ENCODE results near the gene MGAT5. TPM values are rescaled to one million over a fixed set of nuclear protein-coding genes. Genes with fewer than 3 reads are reported as not detected.

MGAT5 gene
- total RNA-seq, 1 donor from 2014 or later, result 21.2 TPM

DNA sequence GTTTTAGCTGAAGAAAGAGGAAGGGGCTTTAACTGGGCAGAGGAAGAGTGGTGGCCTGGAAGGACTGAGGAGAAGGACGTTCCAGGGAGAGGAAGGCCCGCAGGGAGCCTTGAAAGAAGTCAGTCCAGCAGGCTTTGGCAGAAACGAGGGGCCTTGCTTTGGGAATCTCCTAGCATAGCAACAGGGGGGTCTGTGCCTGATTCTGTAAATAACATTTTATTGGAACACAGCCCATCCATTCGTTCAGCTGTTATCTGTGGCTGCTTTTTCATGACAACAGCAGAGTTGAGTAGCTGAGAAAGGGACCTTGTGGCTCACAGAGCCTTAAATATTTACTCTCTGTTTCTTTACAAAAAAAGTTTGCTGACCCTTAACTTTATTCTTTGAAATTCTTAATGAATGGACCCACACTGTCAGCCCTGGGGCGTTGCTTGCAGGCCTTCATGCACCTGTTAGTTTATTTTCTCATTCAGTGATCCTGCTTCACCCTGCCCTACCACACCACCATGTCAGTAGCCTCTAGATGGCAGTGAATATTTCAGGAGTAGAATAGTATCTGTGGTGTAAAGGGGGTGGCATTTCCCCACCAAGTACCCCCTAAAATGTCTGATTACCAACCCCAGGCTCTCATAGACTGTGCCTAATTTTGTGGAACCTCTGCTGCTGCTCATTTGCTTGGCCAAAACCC, 61.0 kb downstream of the MGAT5 start:
- H3K27ac Mint-ChIP-seq, result no peak overlapping the region
- DNase-seq (ENCODE audit: low spot score), result no peak
- no peak overlapping the region for H3K27ac ChIP-seq

DNA sequence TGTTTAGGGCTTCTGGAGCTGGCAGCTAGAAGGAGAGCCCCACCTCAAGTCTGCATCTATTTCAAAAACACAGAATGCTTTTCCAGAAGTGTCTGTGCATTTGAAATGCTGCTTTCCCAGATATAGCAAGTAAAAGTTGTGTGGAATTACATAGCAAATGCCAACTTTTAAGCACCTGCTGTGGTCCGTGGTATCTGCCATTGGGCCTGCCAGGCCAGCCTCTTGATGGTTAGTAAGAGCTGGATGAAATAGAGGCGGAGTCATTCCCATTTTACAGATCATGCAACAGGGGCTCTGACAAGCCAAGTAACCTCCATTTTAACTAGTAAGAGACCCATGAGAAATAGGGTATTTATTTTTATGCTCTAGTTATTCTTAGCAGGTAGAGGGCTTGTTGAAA, 61.6 kb downstream of the MGAT5 start:
- no peak overlapping the region for H3K27ac Mint-ChIP-seq
- peaks cover 13% of the 10 kb centered on the region for H3K4me1 Mint-ChIP-seq
- Histone ChIP-seq H3K9me3 (ENCODE audit: low read depth) (no peaks in the 10 kb centered on the region), H3K4me2 (no peak overlapping the region), H4K20me1 (ENCODE audit: low read depth) (no peaks in the 10 kb centered on the region), H3K9ac (no peak overlapping the region), H3K4me1 (no peaks in the 10 kb centered on the region), H3K79me2 (ENCODE audit: low read depth) (no peaks in the 10 kb centered on the region), H3F3A (ENCODE audit: low read depth) (no peaks in the 10 kb centered on the region), H3K27me3 (no peaks in the 10 kb centered on the region), H3K4me3 (no peak overlapping the region), H3K27ac (no peak overlapping the region), H2AFZ (replicated peaks) (no peak overlapping the region), H3K36me3 (no peaks in the 10 kb centered on the region)
- no peaks in the 10 kb centered on the region for H3K9me3 Mint-ChIP-seq
- no peak for DNase-seq (ENCODE audit: low spot score)
- H3K4me3 Mint-ChIP-seq, result no peak overlapping the region
- no peak for TF ChIP-seq EZH2 (IDR thresholded peaks at IDR 0.05)
- no peaks in the 10 kb centered on the region for H3K27me3 Mint-ChIP-seq (ENCODE audit: insufficient read depth, low read depth)
- peaks cover 15% of the 10 kb centered on the region for H3K36me3 Mint-ChIP-seq

More for the DNA sequence above, 61.0 kb downstream of the MGAT5 start:
- TF ChIP-seq, protein P1, sequence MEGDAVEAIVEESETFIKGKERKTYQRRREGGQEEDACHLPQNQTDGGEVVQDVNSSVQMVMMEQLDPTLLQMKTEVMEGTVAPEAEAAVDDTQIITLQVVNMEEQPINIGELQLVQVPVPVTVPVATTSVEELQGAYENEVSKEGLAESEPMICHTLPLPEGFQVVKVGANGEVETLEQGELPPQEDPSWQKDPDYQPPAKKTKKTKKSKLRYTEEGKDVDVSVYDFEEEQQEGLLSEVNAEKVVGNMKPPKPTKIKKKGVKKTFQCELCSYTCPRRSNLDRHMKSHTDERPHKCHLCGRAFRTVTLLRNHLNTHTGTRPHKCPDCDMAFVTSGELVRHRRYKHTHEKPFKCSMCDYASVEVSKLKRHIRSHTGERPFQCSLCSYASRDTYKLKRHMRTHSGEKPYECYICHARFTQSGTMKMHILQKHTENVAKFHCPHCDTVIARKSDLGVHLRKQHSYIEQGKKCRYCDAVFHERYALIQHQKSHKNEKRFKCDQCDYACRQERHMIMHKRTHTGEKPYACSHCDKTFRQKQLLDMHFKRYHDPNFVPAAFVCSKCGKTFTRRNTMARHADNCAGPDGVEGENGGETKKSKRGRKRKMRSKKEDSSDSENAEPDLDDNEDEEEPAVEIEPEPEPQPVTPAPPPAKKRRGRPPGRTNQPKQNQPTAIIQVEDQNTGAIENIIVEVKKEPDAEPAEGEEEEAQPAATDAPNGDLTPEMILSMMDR (IDR thresholded peaks at IDR 0.05), result no peak
- TF ChIP-seq EZH2 (IDR thresholded peaks at IDR 0.05) (no peak), EZH2phosphoT487 (IDR thresholded peaks at IDR 0.05) (no peak)
- Histone ChIP-seq H3K36me3 (no peaks in the 10 kb centered on the region), H3K27me3 (no peaks in the 10 kb centered on the region), H3K4me3 (no peak overlapping the region), H3K4me1 (no peaks in the 10 kb centered on the region), H3K79me2 (ENCODE audit: low read depth) (no peaks in the 10 kb centered on the region), H3K4me2 (no peak overlapping the region), H2AFZ (replicated peaks) (no peak overlapping the region), H4K20me1 (ENCODE audit: low read depth) (no peaks in the 10 kb centered on the region), H3K9me3 (ENCODE audit: low read depth) (no peaks in the 10 kb centered on the region), H3F3A (ENCODE audit: low read depth) (no peaks in the 10 kb centered on the region), H3K9ac (no peak overlapping the region)
- no peaks in the 10 kb centered on the region for H3K27me3 Mint-ChIP-seq (ENCODE audit: insufficient read depth, low read depth)
- peaks cover 15% of the 10 kb centered on the region for H3K36me3 Mint-ChIP-seq
- H3K4me3 Mint-ChIP-seq, result no peak overlapping the region
- H3K4me1 Mint-ChIP-seq, result peaks cover 13% of the 10 kb centered on the region
- no peaks in the 10 kb centered on the region for H3K9me3 Mint-ChIP-seq

DNA sequence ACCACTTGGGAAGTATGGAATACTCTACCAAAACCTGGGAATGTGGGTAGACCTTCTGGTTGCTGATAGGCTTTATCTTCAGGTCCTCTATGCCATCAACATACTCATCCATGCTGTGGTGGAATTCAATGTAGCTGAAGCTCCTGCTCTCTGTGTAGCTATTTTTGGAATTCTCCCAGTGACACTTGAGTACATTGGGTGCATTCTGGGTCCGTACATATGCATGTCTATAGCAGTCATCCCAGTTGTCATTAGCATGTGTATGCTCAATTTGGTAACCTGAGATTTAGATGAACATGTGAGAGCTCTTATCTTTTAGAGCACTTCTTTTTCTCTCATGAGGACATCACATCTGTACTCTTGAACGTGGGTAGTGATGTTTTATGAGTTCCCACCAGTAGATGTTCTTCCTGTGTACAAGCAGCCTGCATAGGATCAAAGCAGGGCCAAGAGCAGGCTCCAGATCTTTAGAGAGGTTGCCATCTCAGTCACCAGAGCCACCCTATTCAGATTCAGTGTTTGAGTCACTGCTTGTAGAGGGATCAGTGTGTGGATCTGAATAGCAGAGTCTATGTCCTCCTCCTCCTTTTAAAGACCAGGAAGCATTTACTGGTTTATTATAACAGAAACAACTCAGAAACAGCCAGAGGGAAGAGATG, 65.9 kb downstream of the MGAT5 start:
- Mint-ChIP-seq H3K27me3 (ENCODE audit: insufficient read depth, low read depth) (no peaks in the 10 kb centered on the region), H3K27ac (no peak overlapping the region), H3K4me1 (peaks cover 20% of the 10 kb centered on the region), H3K36me3 (peaks cover 24% of the 10 kb centered on the region), H3K4me3 (no peak overlapping the region), H3K9me3 (peaks cover 2% of the 10 kb centered on the region)
- TF ChIP-seq EZH2phosphoT487 (IDR thresholded peaks at IDR 0.05) (no peak), EZH2 (IDR thresholded peaks at IDR 0.05) (no peak)
- TF ChIP-seq, protein P1 (IDR thresholded peaks at IDR 0.05), result no peak
- Histone ChIP-seq H3K27ac (no peak overlapping the region), H3K36me3 (no peaks in the 10 kb centered on the region), H2AFZ (replicated peaks) (no peak overlapping the region), H4K20me1 (ENCODE audit: low read depth) (no peaks in the 10 kb centered on the region), H3K4me3 (no peak overlapping the region), H3K9me3 (ENCODE audit: low read depth) (no peaks in the 10 kb centered on the region), H3K79me2 (ENCODE audit: low read depth) (no peaks in the 10 kb centered on the region), H3K27me3 (no peaks in the 10 kb centered on the region), H3K4me2 (no peak overlapping the region), H3K4me1 (no peaks in the 10 kb centered on the region), H3K9ac (no peak overlapping the region), H3F3A (ENCODE audit: low read depth) (no peaks in the 10 kb centered on the region)
- DNase-seq (ENCODE audit: low spot score), result no peak

DNA sequence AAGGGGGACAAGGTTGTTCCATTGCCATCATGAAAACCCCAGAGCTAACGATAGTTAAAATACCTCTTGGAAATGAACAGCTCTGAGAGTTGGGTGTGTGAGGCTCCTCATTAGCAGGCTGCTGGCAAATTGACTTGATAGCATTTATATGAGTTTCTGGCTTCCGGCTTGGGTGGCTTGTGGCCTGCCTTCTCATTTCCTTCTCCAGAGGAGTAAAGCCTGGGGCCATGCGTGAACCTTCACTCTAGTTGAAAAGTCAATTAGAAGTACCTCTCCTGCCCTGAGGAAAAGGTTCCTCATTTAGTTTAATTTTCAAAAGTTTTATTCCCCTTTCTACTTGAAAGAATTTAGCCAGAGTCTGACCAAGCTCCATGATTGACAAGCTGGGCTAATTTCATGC, 67.1 kb downstream of the MGAT5 start:
- no peak overlapping the region for H2AFZ ChIP-seq (replicated peaks)
- no peak overlapping the region for H3K4me2 ChIP-seq
- H3K27ac ChIP-seq, result no peak overlapping the region
- no peaks in the 10 kb centered on the region for H3K27me3 ChIP-seq
- H3K9me3 ChIP-seq (ENCODE audit: low read depth), result no peaks in the 10 kb centered on the region
- H3K36me3 ChIP-seq, result no peaks in the 10 kb centered on the region
- no peak for TF ChIP-seq EZH2phosphoT487 (IDR thresholded peaks at IDR 0.05)
- no peak for TF ChIP-seq EZH2 (IDR thresholded peaks at IDR 0.05)
- TF ChIP-seq, protein P1 (IDR thresholded peaks at IDR 0.05), result no peak
- Mint-ChIP-seq H3K27ac (no peak overlapping the region), H3K4me1 (peaks cover 20% of the 10 kb centered on the region), H3K4me3 (no peak overlapping the region), H3K27me3 (ENCODE audit: insufficient read depth, low read depth) (no peaks in the 10 kb centered on the region), H3K36me3 (peaks cover 24% of the 10 kb centered on the region), H3K9me3 (peaks cover 2% of the 10 kb centered on the region)
- no peaks in the 10 kb centered on the region for H4K20me1 ChIP-seq (ENCODE audit: low read depth)
- no peaks in the 10 kb centered on the region for H3K4me1 ChIP-seq
- H3K79me2 ChIP-seq (ENCODE audit: low read depth), result no peaks in the 10 kb centered on the region
- H3F3A ChIP-seq (ENCODE audit: low read depth), result no peaks in the 10 kb centered on the region
- H3K9ac ChIP-seq, result no peak overlapping the region
- no peak for DNase-seq (ENCODE audit: low spot score)
- H3K4me3 ChIP-seq, result no peak overlapping the region
